ENCODE data around the gene TGFBR3.

TGFBR3 gene

DNA sequence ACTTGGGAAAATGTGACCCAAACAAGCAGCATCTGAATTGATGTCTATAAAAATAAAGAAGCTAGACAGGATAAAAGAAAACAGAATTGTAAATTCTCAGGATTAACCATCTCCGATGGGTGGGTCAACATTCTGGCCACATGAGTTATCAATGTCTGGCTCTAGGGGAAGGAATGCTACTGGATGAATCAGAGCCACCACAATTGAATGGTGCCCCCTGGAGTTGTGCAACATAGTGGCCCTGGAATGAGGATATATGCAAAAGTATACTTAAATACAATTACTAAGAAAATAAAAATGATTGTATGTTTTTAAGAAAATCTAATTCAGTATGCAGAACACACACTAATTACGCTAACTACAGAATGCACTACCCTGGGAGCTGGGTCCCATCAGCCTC lies 185.6 kb downstream of the TGFBR3 start:
- Histone ChIP-seq H3K36me3 (ENCODE audit: low read depth) (no peaks in the 10 kb centered on the region), H3K4me3 (ENCODE audit: severe bottlenecking) (no peak overlapping the region), H3K27ac (ENCODE audit: poor library complexity, severe bottlenecking) (no peak overlapping the region), H3K4me1 (ENCODE audit: insufficient read depth, poor library complexity, severe bottlenecking) (no peaks in the 10 kb centered on the region), H3K9me3 (ENCODE audit: severe bottlenecking) (no peaks in the 10 kb centered on the region), H3K27me3 (ENCODE audit: insufficient read depth, poor library complexity, severe bottlenecking) (no peaks in the 10 kb centered on the region)
- DNase-seq (ENCODE audit: low spot score) (no peak), ATAC-seq (ENCODE audit: low read depth) (0 out of 3 replicates have a peak, but pooled peaks have one; percentile 27)
- TF ChIP-seq CTCF (IDR thresholded peaks at IDR 0.05; ENCODE audit: poor library complexity, severe bottlenecking): no peak

DNA sequence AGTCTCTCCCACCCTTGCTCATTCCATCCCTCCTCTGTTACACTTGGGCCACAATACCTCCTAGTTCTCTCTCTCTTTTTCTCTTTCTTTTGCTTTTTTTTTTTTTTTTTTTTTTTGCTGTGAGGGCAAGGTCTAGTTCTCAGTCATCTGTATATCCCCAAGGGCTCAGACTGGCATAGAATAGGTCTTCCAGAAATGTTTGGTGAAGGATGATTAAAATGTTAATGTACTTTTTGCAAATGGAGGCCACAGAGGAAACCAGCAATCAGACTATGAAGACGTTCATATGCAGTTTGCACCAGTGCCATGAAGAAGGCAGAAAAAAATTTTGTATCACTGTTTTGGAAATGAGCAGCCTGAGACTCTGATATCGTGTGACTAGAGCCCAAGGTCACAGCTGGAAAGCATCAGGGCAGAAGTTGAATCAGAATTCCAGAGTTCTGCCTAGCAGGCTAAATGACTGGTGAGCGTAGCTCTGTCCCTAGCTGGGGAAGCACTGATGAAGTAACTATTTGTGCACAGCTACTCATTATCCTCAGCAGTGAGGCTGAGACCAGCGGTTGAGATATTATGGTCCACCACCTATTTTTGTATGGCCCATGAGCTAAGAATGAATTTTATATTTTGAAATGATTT lies 186.5 kb downstream of the TGFBR3 start:
- no peak for ATAC-seq (ENCODE audit: low read depth)
- H3K27ac ChIP-seq (ENCODE audit: poor library complexity, severe bottlenecking): no peak overlapping the region
- DNase-seq (ENCODE audit: low spot score): no peak
- TF ChIP-seq CTCF (IDR thresholded peaks at IDR 0.05; ENCODE audit: poor library complexity, severe bottlenecking): no peak
- no peak overlapping the region for H3K4me3 ChIP-seq (ENCODE audit: severe bottlenecking)
- no peaks in the 10 kb centered on the region for H3K9me3 ChIP-seq (ENCODE audit: severe bottlenecking)
- no peaks in the 10 kb centered on the region for H3K4me1 ChIP-seq (ENCODE audit: insufficient read depth, poor library complexity, severe bottlenecking)
- no peaks in the 10 kb centered on the region for H3K27me3 ChIP-seq (ENCODE audit: insufficient read depth, poor library complexity, severe bottlenecking)
- H3K36me3 ChIP-seq (ENCODE audit: low read depth): no peaks in the 10 kb centered on the region

DNA sequence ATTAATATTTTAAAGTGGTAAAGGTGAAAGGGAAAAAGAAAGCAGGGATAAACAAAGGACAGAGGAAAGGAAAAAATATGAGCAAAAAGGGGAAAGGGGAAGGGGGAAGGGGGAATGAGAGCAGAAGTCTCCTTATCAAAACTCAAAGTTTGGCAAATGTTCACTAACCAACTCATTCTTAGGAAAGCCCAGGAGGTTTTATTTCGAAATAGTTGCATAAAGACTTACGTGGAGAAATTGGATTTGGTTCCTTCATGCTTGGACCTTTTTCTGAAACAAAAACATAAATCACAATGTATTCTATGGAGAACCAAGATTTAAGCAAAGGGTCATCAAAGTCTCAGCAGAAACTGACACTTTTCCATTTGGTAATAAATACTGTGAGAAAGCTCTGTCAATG lies 188.1 kb downstream of the TGFBR3 start:
- Histone ChIP-seq H3K36me3 (ENCODE audit: low read depth) (no peaks in the 10 kb centered on the region), H3K4me3 (ENCODE audit: severe bottlenecking) (no peak overlapping the region), H3K27me3 (ENCODE audit: insufficient read depth, poor library complexity, severe bottlenecking) (no peaks in the 10 kb centered on the region), H3K27ac (ENCODE audit: poor library complexity, severe bottlenecking) (no peak overlapping the region), H3K9me3 (ENCODE audit: severe bottlenecking) (no peaks in the 10 kb centered on the region), H3K4me1 (ENCODE audit: insufficient read depth, poor library complexity, severe bottlenecking) (no peaks in the 10 kb centered on the region)
- DNase-seq (ENCODE audit: low spot score): no peak
- TF ChIP-seq CTCF (IDR thresholded peaks at IDR 0.05; ENCODE audit: poor library complexity, severe bottlenecking): no peak
- no peak for ATAC-seq (ENCODE audit: low read depth)

GRCh38 chr1:91697416-91697815 lies 188.5 kb downstream of the TGFBR3 start:
- ATAC-seq (ENCODE audit: low read depth): no peak
- no peak for DNase-seq (ENCODE audit: low spot score)

More at GRCh38 chr1:91697416-91697815, 188.5 kb downstream of the TGFBR3 start:
- no peak for TF ChIP-seq CTCF (IDR thresholded peaks at IDR 0.05; ENCODE audit: poor library complexity, severe bottlenecking)
- Histone ChIP-seq H3K27ac (ENCODE audit: poor library complexity, severe bottlenecking) (no peak overlapping the region), H3K4me1 (ENCODE audit: insufficient read depth, poor library complexity, severe bottlenecking) (no peaks in the 10 kb centered on the region), H3K9me3 (ENCODE audit: severe bottlenecking) (no peaks in the 10 kb centered on the region), H3K4me3 (ENCODE audit: severe bottlenecking) (no peak overlapping the region), H3K27me3 (ENCODE audit: insufficient read depth, poor library complexity, severe bottlenecking) (no peaks in the 10 kb centered on the region), H3K36me3 (ENCODE audit: low read depth) (no peaks in the 10 kb centered on the region)
